Left lung (tissue), 10 donors: ENCODE measurements around the gene EIF4G3. TPM values are rescaled to one million over a fixed set of nuclear protein-coding genes. Genes with fewer than 3 reads are reported as not detected.

ENCODE experiments used
- ATAC-seq: fragments of 200-7000 bp; cut with Tn5 transposase; one replicate; pipeline ENCODE4 v1.9.1; 2020; ENCODE audit warnings: moderate library complexity
- DNase-seq, 4 donors: peaks; one replicate each; pipeline ENCODE4 v3.0.0-alpha.2; 2013 to 2020
- H3K27ac ChIP-seq, 2 donors: fragments of 200-600 bp; sonication (generic) in 1 of 2; one replicate each; pipeline versions ENCODE4 v1.5.0 to v1.8.0; 2020 to 2021
- H3K27me3 ChIP-seq, 2 donors: fragments of 200-600 bp; sonication (generic) in 1 of 2; one replicate each; pipeline versions ENCODE4 v1.5.0 to v1.8.0; 2020 to 2021
- H3K36me3 ChIP-seq, 2 donors: fragments of 200-600 bp; sonication (generic) in 1 of 2; one replicate each; pipeline versions ENCODE4 v1.5.0 to v1.8.0; 2020 to 2021
- H3K4me1 ChIP-seq, 2 donors: fragments of 200-600 bp; one replicate each; pipeline ENCODE4 v1.8.0; 2021
- H3K4me3 ChIP-seq, 2 donors: fragments of 200-600 bp; sonication (generic) in 1 of 2; one replicate each; pipeline versions ENCODE4 v1.5.0 to v1.8.0; 2020 to 2021; ENCODE audit warnings: mild to moderate bottlenecking in 1 of 2
- H3K9me3 ChIP-seq, 2 donors: fragments of 200-600 bp; sonication (generic) in 1 of 2; one replicate each; pipeline versions ENCODE4 v1.5.0 to v1.8.0; 2020 to 2021
- CTCF ChIP-seq, 2 donors: fragments of 200-600 bp; sonication (generic) in 1 of 2; IDR thresholded peaks; one replicate each; pipeline versions ENCODE4 v1.5.0 to v1.8.0; 2021; ENCODE audit warnings: antibody characterized with exemption in 2 of 2
- intact Hi-C, 2 donors: fragments of 100-400 bp; cut with DNase I; formaldehyde crosslinking; loops; one replicate each; pipeline versions ENCODE4 v1.11.2 to v1.14.2; 2022
- polyA plus RNA-seq, 6 donors: library from polyadenylated mRNA; unstranded; fragments of 120-200 nt; gene quantifications; one replicate each; pipeline ENCODE4 v1.2.1, GENCODE V29; 2013; ENCODE audit not compliant: insufficient read length in 6 of 6
- total RNA-seq, 2 donors: library from RNA; stranded (reverse); fragmentation: NEBNext Ultra II Directional; extraction: Animal tissue kit (Norgen Biotek cat#: 25700); gene quantifications; one replicate each; pipeline ENCODE4 v1.2.1, GENCODE V29; 2021
- donor health status: DM: no; HTN: yes; CAD: no.
- donor health status: DM: no; HTN: no; CAD: no.

Gene EIF4G3
- total and polyA plus RNA-seq, 8 donors = 54.6 to 67.9 (median 61.7) TPM

- H3K27me3 ChIP-seq = no peaks in the 10 kb centered on the region
- no peaks in the 10 kb centered on the region for H3K36me3 ChIP-seq
- no peak overlapping the region for H3K4me3 ChIP-seq
- no peak for TF ChIP-seq CTCF (IDR thresholded peaks at IDR 0.05)
- no peaks in the 10 kb centered on the region for H3K9me3 ChIP-seq
- DNase-seq (no peak), ATAC-seq (no peak)
- H3K4me1 ChIP-seq = peaks cover 5 to 20% of the 10 kb centered on the region in 2 donors
- intact Hi-C loops = no loop called here
- H3K27ac ChIP-seq = no peak overlapping the region
These were observed 109.0 kb downstream of the EIF4G3 start for GRCh38 chr1:21067551-21068227.

- ATAC-seq (no peak), DNase-seq (no peak)
- no peak for TF ChIP-seq CTCF (IDR thresholded peaks at IDR 0.05)
- Histone ChIP-seq H3K27me3 (no peaks in the 10 kb centered on the region), H3K36me3 (no peaks in the 10 kb centered on the region), H3K27ac (no peak overlapping the region), H3K4me3 (no peak overlapping the region), H3K4me1 (peaks cover 5 to 8% of the 10 kb centered on the region in 2 donors), H3K9me3 (no peaks in the 10 kb centered on the region)
- intact Hi-C loops = no loop called here
These were observed 110.2 kb downstream of the EIF4G3 start for GRCh38 chr1:21066356-21067012.

DNA sequence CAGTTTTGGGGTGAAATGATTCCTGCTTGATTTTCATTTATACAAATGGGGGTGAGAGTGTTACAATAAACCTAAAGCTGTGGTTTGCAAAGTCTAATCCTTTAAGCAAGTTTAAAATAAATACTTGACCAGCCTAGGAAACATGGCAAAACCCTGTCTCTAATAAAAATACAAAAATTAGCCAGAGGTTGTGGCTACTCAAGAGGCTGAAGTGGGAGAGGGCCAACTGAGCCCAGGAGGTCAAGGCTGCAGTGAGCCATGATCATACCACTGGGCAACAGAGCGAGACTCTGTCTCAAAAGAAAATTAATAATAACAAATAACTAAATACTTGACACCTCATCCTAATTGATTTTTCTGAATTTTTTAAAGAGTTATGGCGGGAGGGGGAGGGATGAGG is 110.8 kb downstream of the EIF4G3 start:
- intact Hi-C loops = no loop called here

DNA sequence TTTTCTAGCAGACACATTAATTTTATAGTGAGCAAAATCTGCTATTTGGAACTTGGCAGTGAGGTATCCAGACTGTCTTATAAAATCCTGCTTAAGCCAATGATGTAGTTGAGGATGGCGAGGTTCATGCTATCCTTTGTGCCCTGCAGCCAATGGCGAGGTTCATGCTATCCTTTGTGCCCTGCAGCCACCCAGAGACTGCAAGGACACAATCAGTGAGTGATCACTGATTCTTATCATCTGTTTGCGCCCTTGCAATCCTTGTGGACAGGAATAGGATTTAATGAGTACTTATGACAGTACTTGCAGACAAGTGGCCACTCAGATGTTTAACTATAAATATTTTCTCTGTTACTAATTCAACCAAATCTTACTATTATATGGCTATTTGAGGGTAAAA is 112.6 kb downstream of the EIF4G3 start:
- DNase-seq (no peak), ATAC-seq (no peak)
- no peaks in the 10 kb centered on the region for H3K9me3 ChIP-seq
- no peak overlapping the region for H3K4me3 ChIP-seq
- H3K27me3 ChIP-seq = no peaks in the 10 kb centered on the region
- peaks cover 0 to 3% of the 10 kb centered on the region in 2 donors for H3K4me1 ChIP-seq
- intact Hi-C loops = no loop called here
- TF ChIP-seq CTCF (IDR thresholded peaks at IDR 0.05) = no peak
- no peak overlapping the region for H3K27ac ChIP-seq
- no peaks in the 10 kb centered on the region for H3K36me3 ChIP-seq

More for the DNA sequence above, 110.8 kb downstream of the EIF4G3 start:
- ATAC-seq (no peak), DNase-seq (no peak)
- TF ChIP-seq CTCF (IDR thresholded peaks at IDR 0.05) = no peak
- H3K36me3 ChIP-seq = no peaks in the 10 kb centered on the region
- H3K9me3 ChIP-seq = no peaks in the 10 kb centered on the region
- H3K4me3 ChIP-seq = no peak overlapping the region
- H3K27me3 ChIP-seq = no peaks in the 10 kb centered on the region
- no peak overlapping the region for H3K27ac ChIP-seq
- peaks cover 2 to 5% of the 10 kb centered on the region in 2 donors for H3K4me1 ChIP-seq

- intact Hi-C loops = no loop called here
- no peak for TF ChIP-seq CTCF (IDR thresholded peaks at IDR 0.05)
- no peak overlapping the region for H3K27ac ChIP-seq
- peaks cover 0 to 9% of the 10 kb centered on the region in 2 donors for H3K4me1 ChIP-seq
- ATAC-seq = no peak
- no peak for DNase-seq
- H3K9me3 ChIP-seq = no peaks in the 10 kb centered on the region
- no peaks in the 10 kb centered on the region for H3K27me3 ChIP-seq
- H3K4me3 ChIP-seq = no peak overlapping the region
- H3K36me3 ChIP-seq = no peaks in the 10 kb centered on the region
These were observed 116.2 kb downstream of the EIF4G3 start for GRCh38 chr1:21060523-21060922.
